K562 (cell line): ENCODE results near the gene EGFL7. TPM values are rescaled to one million over a fixed set of nuclear protein-coding genes. Genes with fewer than 3 reads are reported as not detected.
A peak's percentile ranks its signal among the peaks of the same experiment; 100 is the strongest.

Experiments
- ARID3B ChIP-seq: fragments of 250-450 bp; sonication (Bioruptor Pico); IDR thresholded peaks from 2 replicates; pipeline ENCODE4 v1.4.0; 2020; ENCODE audit warnings: borderline replicate concordance
- ATF3 ChIP-seq, 2 experiments: fragments of 450-650 bp in 1 of 2; sonication (generic) in 1 of 2; formaldehyde crosslinking in 1 of 2; IDR thresholded peaks in 1 of 2; conservative IDR thresholded peaks in 1 of 2; 2 replicates each; pipeline versions ENCODE4 v1.6.1 to v1.8.1; 2016 to 2023; ENCODE audit warnings: mild to moderate bottlenecking in 2 of 2, moderate library complexity in 2 of 2, inconsistent platforms in 1 of 2, missing genetic modification reagents in 1 of 2
- ATF7 ChIP-seq: fragments of 450-650 bp; IDR thresholded peaks from 2 replicates; pipeline ENCODE4 v1.7.1; 2014; ENCODE audit warnings: mild to moderate bottlenecking, moderate library complexity
- BCL6 ChIP-seq: fragments of 250-450 bp; sonication (Bioruptor Pico); IDR thresholded peaks from 2 replicates; pipeline ENCODE4 v1.4.0; 2020
- CBX5 ChIP-seq: IDR thresholded peaks from 2 replicates; pipeline ENCODE4 v1.6.1; 2014; ENCODE audit warnings: low read depth, borderline replicate concordance
- CEBPG ChIP-seq, 3 experiments: fragments of 200-800 bp in 1 of 3; sonication (Bioruptor generic) in 1 of 3; sonication (generic) in 1 of 3; formaldehyde crosslinking in 1 of 3; IDR thresholded peaks in 2 of 3; conservative IDR thresholded peaks in 1 of 3; 2 replicates each; pipeline versions ENCODE4 v1.6.1 to v1.8.0; 2016 to 2022; ENCODE audit warnings: missing compliant biosample characterization in 2 of 3, missing genetic modification characterization in 2 of 3, mild to moderate bottlenecking in 1 of 3, missing genetic modification reagents in 1 of 3
- MAFK ChIP-seq: IDR thresholded peaks from 2 replicates; pipeline ENCODE4 v1.6.1; 2011; ENCODE audit warnings: low read length, improper control_type of control experiment
- MCM5 ChIP-seq: fragments of 450-650 bp; IDR thresholded peaks from 2 replicates; pipeline ENCODE4 v1.6.1; 2016; ENCODE audit warnings: low read depth
- RBM22 ChIP-seq: fragments of 200-400 bp; formaldehyde crosslinking; IDR thresholded peaks from 2 replicates; pipeline ENCODE4 v1.6.1; 2018; ENCODE audit warnings: low read length, low read depth; ENCODE audit not compliant: poor library complexity, severe bottlenecking
- RCOR1 ChIP-seq, 2 experiments: IDR thresholded peaks; 2 replicates each; pipeline ENCODE4 v1.6.1; 2012; ENCODE audit warnings: low read depth in 2 of 2, low read length in 2 of 2, borderline replicate concordance in 1 of 2, improper control_type of control experiment in 1 of 2
- TCF7L2 ChIP-seq: fragments of 150-350 bp; IDR thresholded peaks from 2 replicates; pipeline ENCODE4 v1.6.1; 2016; ENCODE audit warnings: low read depth, mild to moderate bottlenecking, low read length, moderate library complexity
- THAP7 ChIP-seq: fragments of 250-450 bp; sonication (Bioruptor Pico); IDR thresholded peaks from 2 replicates; pipeline ENCODE4 v1.5.0; 2021
- TRIM25 ChIP-seq: fragments of 450-650 bp; IDR thresholded peaks from 2 replicates; pipeline ENCODE4 v1.7.0; 2016; ENCODE audit warnings: borderline replicate concordance
- U2AF1 ChIP-seq: fragments of 200-400 bp; formaldehyde crosslinking; optimal IDR thresholded peaks from 2 replicates; pipeline ENCODE3; 2017; ENCODE audit warnings: mild to moderate bottlenecking, low read depth, low read length, moderate library complexity
- ZC3H4 ChIP-seq: sonication (generic); formaldehyde crosslinking; IDR thresholded peaks from 2 replicates; pipeline ENCODE4 v1.9.0; 2021; ENCODE audit warnings: missing genetic modification reagents, borderline replicate concordance
- ZFP30 ChIP-seq: fragments of 250-450 bp; sonication (Bioruptor Pico); IDR thresholded peaks from 2 replicates; pipeline ENCODE4 v1.8.0; 2022; ENCODE audit warnings: moderate library complexity, mild to moderate bottlenecking, inconsistent platforms, borderline replicate concordance
- ZNF175 ChIP-seq: fragments of 200-800 bp; sonication (Bioruptor generic); IDR thresholded peaks from 2 replicates; pipeline ENCODE4 v1.6.1; 2016; ENCODE audit warnings: low read depth, mild to moderate bottlenecking, missing genetic modification characterization, missing compliant biosample characterization
- polyA plus RNA-seq, 8 experiments: library from polyadenylated mRNA; depleted of rRNA in 4 of 8; stranded (reverse) in 5 of 8; unstranded in 3 of 8; fragments of >200 nt; fragmentation: Nextera tagmentation in 2 of 8; fragmentation: Illumina TruSeq in 1 of 8; extraction: Ambion mirVana in 2 of 8; extraction: Trizol in 1 of 8; gene quantifications; 2 replicates each; pipeline versions ENCODE4 v1.2.1 to v1.2.3, GENCODE V29; 2011 to 2014; ENCODE audit warnings: inconsistent platforms in 1 of 8, missing spikeins in 1 of 8
- total RNA-seq, 7 experiments: library from RNA; depleted of rRNA in 6 of 7; stranded (reverse); fragments of >200 nt in 6 of 7; fragmentation: Illumina TruSeq in 2 of 7; extraction: Trizol in 2 of 7; gene quantifications; 2 replicates each; pipeline versions ENCODE4 v1.2.1 to v1.2.3, GENCODE V29; 2011 to 2021; ENCODE audit warnings: low replicate concordance in 1 of 7
- TF ChIP-seq, protein P1 (sequence below): fragments of 450-650 bp; IDR thresholded peaks from 2 replicates; pipeline ENCODE4 v1.6.1; 2014; ENCODE audit warnings: low read depth, mild to moderate bottlenecking, moderate library complexity, borderline replicate concordance
- TF ChIP-seq, protein P2 (sequence below): sonication (generic); formaldehyde crosslinking; IDR thresholded peaks from 2 replicates; pipeline ENCODE4 v1.8.1; 2023; ENCODE audit warnings: mild to moderate bottlenecking, missing genetic modification reagents, moderate library complexity

The EGFL7 gene
- total and polyA plus RNA-seq, 9 of the 15 experiments (the other 6 are each of a cell fraction or from before 2014, with no cell fraction given) = 1.5 to 286 (median 55.5) TPM

GRCh38 chr9:136670576-136671253, 8.0 kb downstream of the EGFL7 start (continued):
- TF ChIP-seq TRIM25 (no peak), BCL6 (CRISPR knock-in tag) (no peak), ARID3B (CRISPR knock-in tag) (no peak), CEBPG (CRISPR knock-in tag; IDR thresholded peaks at IDR 0.05) (no peak), CEBPG (tag; conservative IDR thresholded peaks at IDR 0.05 in 1 of 2, IDR thresholded peaks at IDR 0.05 in 1 of 2) (no peak), RBM22 (peak; percentile 39), U2AF1 (peak; percentile 45), MAFK (no peak), ATF3 (IDR thresholded peaks at IDR 0.05) (peak; percentile 41; the same call in 1 of the 2 replicates), ATF3 (CRISPR knock-in tag; conservative IDR thresholded peaks at IDR 0.05) (no peak), TCF7L2 (no peak), ATF7 (no peak), ZC3H4 (CRISPR knock-in tag) (no peak), ZNF175 (CRISPR knock-in tag) (no peak), CBX5 (no peak), THAP7 (no peak), RCOR1 (IDR thresholded peaks at IDR 0.05; ENCODE audit: borderline replicate concordance in 1 of 2, low read depth in 2 of 2, low read length in 2 of 2) (no peak), ZFP30 (no peak), MCM5 (no peak)
- TF ChIP-seq, protein P1, sequence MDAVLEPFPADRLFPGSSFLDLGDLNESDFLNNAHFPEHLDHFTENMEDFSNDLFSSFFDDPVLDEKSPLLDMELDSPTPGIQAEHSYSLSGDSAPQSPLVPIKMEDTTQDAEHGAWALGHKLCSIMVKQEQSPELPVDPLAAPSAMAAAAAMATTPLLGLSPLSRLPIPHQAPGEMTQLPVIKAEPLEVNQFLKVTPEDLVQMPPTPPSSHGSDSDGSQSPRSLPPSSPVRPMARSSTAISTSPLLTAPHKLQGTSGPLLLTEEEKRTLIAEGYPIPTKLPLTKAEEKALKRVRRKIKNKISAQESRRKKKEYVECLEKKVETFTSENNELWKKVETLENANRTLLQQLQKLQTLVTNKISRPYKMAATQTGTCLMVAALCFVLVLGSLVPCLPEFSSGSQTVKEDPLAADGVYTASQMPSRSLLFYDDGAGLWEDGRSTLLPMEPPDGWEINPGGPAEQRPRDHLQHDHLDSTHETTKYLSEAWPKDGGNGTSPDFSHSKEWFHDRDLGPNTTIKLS = no peak
- TF ChIP-seq, protein P2, sequence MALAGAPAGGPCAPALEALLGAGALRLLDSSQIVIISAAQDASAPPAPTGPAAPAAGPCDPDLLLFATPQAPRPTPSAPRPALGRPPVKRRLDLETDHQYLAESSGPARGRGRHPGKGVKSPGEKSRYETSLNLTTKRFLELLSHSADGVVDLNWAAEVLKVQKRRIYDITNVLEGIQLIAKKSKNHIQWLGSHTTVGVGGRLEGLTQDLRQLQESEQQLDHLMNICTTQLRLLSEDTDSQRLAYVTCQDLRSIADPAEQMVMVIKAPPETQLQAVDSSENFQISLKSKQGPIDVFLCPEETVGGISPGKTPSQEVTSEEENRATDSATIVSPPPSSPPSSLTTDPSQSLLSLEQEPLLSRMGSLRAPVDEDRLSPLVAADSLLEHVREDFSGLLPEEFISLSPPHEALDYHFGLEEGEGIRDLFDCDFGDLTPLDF (CRISPR knock-in tag) = no peak
